NT2/D1 (cell line): ENCODE results near the gene PBX1.

Source experiments
- DNase-seq: peaks from one replicate; pipeline ENCODE4 v3.0.0-alpha.2; 2011; ENCODE audit warnings: low read depth, low spot score
- H3K27me3 ChIP-seq: 2 replicates; pipeline ENCODE4 v1.6.0; 2011; ENCODE audit warnings: mild to moderate bottlenecking; ENCODE audit not compliant: insufficient read length, insufficient read depth
- H3K36me3 ChIP-seq: 2 replicates; pipeline ENCODE4 v1.6.1; 2011; ENCODE audit warnings: mild to moderate bottlenecking, low read length, mixed read lengths; ENCODE audit not compliant: insufficient read depth, insufficient read length
- H3K4me1 ChIP-seq: 2 replicates; pipeline ENCODE4 v1.5.1; 2011; ENCODE audit not compliant: insufficient read depth, insufficient read length
- H3K4me3 ChIP-seq: 2 replicates; pipeline ENCODE4 v1.5.1; 2011; ENCODE audit warnings: low read depth; ENCODE audit not compliant: insufficient read length
- H3K9ac ChIP-seq: 2 replicates; pipeline ENCODE4 v1.6.0; 2011; ENCODE audit warnings: low read depth; ENCODE audit not compliant: insufficient read length
- H3K9me3 ChIP-seq: 2 replicates; pipeline ENCODE4 v1.5.1; 2011; ENCODE audit warnings: mild to moderate bottlenecking, low read length; ENCODE audit not compliant: insufficient read depth
- SUZ12 ChIP-seq: IDR thresholded peaks from 2 replicates; pipeline ENCODE4 v1.6.1; 2011; ENCODE audit not compliant: insufficient read length, insufficient read depth; ENCODE audit errors: extremely low read depth
- YY1 ChIP-seq: IDR thresholded peaks from 2 replicates; pipeline ENCODE4 v1.6.1; 2011; ENCODE audit not compliant: insufficient read length, insufficient read depth
- ZNF274 ChIP-seq: IDR thresholded peaks from 2 replicates; pipeline ENCODE4 v1.6.1; 2011; ENCODE audit warnings: mild to moderate bottlenecking, low read depth, low read length

Gene PBX1

DNA sequence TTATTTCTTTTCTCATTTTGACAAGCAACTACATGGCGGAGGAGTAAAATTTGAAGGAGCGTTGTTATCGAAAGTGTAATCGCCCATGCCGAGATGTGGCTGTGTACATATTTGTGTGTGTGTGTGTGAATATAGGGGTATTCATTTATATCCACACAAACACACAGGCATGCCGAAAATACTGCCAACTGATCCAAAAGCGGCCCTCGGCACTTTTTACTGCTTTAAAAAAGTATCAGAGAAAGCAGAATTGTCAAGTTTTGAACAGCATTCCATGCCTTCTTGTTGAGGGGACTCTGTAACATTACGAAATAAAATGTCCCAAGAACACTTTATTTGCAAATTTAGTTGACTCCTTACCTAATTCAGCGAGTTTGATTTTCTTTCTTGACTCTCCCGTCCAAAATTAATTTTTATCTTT is 1.1 kb downstream of the PBX1 start:
- Histone ChIP-seq H3K4me1 (no peaks in the 10 kb centered on the region), H3K36me3 (peaks cover 15% of the 10 kb centered on the region), H3K9me3 (no peaks in the 10 kb centered on the region), H3K4me3 (peak overlapping the region; percentile 92), H3K9ac (peak overlapping the region; percentile 94), H3K27me3 (no peaks in the 10 kb centered on the region)
- DNase-seq, result no peak
- no peak for TF ChIP-seq SUZ12

DNA sequence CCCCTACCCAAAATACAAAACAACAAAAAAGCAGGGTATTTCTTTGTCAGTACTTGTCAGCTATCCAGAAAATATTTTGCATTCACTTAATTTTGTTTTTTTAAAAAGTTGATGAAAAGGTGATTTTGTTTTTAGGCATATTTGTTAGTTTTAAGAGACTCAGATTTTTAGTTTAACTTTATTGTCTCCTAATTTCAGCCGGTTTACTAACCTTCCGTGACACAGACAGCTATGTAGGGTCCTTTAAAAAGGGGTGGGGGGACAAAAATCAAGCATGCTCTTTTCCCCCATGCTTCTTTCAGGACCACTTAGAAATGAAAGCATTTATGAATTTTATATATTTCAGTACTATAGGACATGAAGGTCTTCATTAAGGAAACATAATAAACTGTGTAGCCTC is 1.6 kb downstream of the PBX1 start:
- peak overlapping the region; percentile 94 for H3K9ac ChIP-seq
- H3K9me3 ChIP-seq, result no peaks in the 10 kb centered on the region
- H3K4me1 ChIP-seq, result no peaks in the 10 kb centered on the region
- peaks cover 15% of the 10 kb centered on the region for H3K36me3 ChIP-seq
- TF ChIP-seq ZNF274 (no peak), YY1 (no peak), SUZ12 (no peak)
- no peaks in the 10 kb centered on the region for H3K27me3 ChIP-seq
- peak overlapping the region; percentile 92 for H3K4me3 ChIP-seq
- DNase-seq, result no peak

DNA sequence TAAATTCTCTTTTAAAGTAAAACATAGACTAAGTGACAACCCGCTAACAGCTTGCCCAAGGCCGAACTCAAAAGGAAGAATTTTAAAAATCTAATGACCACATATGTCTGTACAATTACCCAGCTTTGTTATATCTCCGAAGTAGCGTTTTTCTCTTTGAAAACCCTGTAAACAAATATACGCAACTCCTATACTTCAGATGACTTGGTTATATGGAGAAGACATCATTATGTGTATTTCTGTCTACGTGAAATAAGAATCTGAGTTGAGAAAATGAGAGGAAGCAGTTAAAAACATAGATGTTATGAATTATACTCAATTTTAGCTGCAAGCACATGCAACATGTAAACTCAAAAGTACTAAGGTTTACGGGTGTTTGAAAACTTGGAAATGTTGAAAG is 2.0 kb downstream of the PBX1 start:
- peak overlapping the region; percentile 94 for H3K9ac ChIP-seq
- TF ChIP-seq YY1 (no peak), SUZ12 (no peak), ZNF274 (no peak)
- no peaks in the 10 kb centered on the region for H3K4me1 ChIP-seq
- peak overlapping the region; percentile 92 for H3K4me3 ChIP-seq
- DNase-seq, result no peak
- no peaks in the 10 kb centered on the region for H3K9me3 ChIP-seq
- H3K36me3 ChIP-seq, result peaks cover 15% of the 10 kb centered on the region
- H3K27me3 ChIP-seq, result no peaks in the 10 kb centered on the region

DNA sequence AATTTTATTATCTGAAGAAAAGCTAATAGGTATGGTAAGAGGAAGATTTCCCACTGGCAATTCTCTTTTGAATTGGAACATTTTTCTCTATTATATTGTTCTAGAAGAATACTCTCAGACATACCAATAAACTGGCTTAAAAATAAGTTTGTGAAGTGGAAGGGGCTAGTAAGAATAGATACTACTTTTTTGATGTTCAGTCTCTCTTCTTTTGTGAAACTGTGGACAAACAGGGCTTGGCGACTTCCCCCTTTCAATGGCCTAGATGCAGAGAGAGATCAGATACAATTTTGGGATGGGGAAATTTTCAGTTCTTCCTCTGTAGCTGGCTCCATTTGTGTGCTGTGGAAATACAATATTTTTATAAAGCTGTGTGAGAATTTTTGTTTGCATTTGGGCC is 2.5 kb downstream of the PBX1 start:
- H3K27me3 ChIP-seq, result no peaks in the 10 kb centered on the region
- peaks cover 15% of the 10 kb centered on the region for H3K36me3 ChIP-seq
- TF ChIP-seq SUZ12 (no peak), YY1 (no peak), ZNF274 (no peak)
- H3K9ac ChIP-seq, result peak overlapping the region; percentile 94
- no peaks in the 10 kb centered on the region for H3K9me3 ChIP-seq
- DNase-seq, result no peak
- H3K4me1 ChIP-seq, result no peaks in the 10 kb centered on the region
- H3K4me3 ChIP-seq, result peak overlapping the region; percentile 92

DNA sequence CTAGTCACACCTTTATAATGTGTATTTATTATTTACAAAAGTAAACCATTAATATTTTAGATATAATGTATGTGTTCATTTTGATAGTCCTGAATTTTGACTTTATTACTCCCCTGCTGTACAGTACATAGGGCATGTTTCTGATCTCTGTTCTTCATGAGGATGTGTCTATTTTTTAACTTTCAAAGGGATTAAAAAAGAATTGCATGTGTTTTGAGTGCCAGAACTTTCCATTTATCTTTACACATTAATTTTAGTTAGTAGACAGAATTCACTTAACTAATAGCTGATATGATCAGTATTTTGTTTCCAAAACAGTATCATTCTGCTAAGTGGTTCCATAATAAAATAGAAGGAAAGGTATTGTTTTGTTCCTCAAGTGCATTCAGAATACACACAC is 3.1 kb downstream of the PBX1 start:
- peaks cover 15% of the 10 kb centered on the region for H3K36me3 ChIP-seq
- no peak for DNase-seq
- peak overlapping the region; percentile 92 for H3K4me3 ChIP-seq
- H3K27me3 ChIP-seq, result no peaks in the 10 kb centered on the region
- no peaks in the 10 kb centered on the region for H3K4me1 ChIP-seq
- no peaks in the 10 kb centered on the region for H3K9me3 ChIP-seq
- no peak for TF ChIP-seq ZNF274
- no peak for TF ChIP-seq YY1
- no peak for TF ChIP-seq SUZ12
- H3K9ac ChIP-seq, result no peak overlapping the region

DNA sequence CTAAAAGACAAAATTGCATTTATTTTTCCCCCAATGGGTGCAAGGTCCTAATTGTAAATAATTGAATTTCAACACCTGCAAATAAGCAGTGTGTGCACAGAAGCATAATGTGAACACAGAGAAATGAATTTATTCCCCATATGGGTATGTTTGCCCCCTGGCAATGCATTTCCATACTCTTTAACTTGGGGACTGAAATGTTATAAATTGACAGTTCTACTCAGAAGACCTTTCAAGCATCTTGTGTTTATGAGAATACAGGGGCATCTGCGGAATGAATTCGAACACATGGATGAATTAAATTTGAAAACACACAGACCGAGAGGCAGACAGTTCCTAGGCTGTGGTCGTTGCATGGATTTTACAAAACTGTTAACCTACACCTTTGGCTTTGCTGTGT is 3.5 kb downstream of the PBX1 start:
- no peak for TF ChIP-seq ZNF274
- TF ChIP-seq YY1, result no peak
- TF ChIP-seq SUZ12, result no peak
- no peak for DNase-seq
- Histone ChIP-seq H3K9me3 (no peaks in the 10 kb centered on the region), H3K4me1 (no peaks in the 10 kb centered on the region), H3K9ac (peak overlapping the region; percentile 43), H3K4me3 (peak overlapping the region; percentile 92), H3K27me3 (no peaks in the 10 kb centered on the region), H3K36me3 (peaks cover 15% of the 10 kb centered on the region)

DNA sequence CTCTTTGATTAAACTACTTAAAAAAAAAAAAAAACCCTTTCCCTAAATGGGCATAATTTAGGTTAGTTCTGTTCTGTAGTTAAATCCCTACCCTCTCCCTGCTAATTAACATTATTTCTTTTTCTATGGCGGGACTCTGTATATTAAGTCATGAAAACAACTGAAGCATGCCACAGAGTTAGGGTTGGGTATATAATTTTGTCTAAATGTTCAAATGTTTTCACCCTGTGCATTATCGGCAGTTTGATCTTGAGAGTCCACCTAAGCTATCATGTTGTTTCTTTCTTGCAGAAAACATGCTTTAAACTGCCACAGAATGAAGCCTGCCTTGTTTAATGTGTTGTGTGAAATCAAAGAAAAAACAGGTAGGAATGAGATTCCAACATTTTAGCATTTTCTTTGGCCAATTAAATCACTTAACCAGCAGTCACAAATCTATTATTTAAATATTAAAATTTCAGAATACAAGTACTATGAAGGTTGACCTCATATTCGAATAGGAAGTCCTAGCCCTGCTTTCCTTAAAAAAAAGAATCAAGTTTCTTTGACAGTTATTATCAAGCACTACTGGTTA is 4.0 kb downstream of the PBX1 start:
- H3K4me3 ChIP-seq, result peak overlapping the region; percentile 92
- H3K4me1 ChIP-seq, result no peaks in the 10 kb centered on the region
- no peaks in the 10 kb centered on the region for H3K9me3 ChIP-seq
- no peak for TF ChIP-seq SUZ12
- no peak for TF ChIP-seq YY1
- TF ChIP-seq ZNF274, result no peak
- peak overlapping the region; percentile 43 for H3K9ac ChIP-seq
- H3K36me3 ChIP-seq, result peaks cover 20% of the 10 kb centered on the region
- H3K27me3 ChIP-seq, result no peaks in the 10 kb centered on the region
- no peak for DNase-seq

DNA sequence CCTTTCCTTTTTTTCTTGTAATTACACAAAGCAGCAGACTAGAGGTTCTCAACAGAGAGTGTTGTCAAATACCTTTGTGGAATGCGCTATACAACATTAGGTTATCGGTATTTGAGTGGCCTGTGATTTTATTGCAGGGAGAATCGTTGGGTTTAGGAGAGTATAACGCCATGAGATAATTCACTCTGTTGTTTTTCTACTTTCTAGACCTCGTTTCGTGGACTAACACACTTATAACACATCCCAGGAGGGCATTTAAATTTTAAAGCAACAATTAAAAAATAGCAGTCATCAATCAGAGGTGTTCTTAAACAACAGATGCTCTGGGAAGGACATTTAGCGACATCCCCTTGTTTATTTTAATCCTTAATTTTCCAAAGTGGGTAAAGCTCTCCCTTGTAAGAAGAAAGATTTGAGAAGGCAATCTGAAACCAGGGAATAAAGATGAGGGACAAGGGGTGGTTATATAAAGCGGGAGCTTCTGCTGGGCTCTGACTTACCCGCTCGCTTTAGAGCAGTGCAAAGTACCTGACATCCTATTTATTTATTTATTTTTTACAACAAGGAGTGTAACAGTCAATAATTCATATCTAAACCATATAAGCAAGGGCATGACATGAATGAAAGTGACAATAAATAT is 4.9 kb downstream of the PBX1 start:
- no peak overlapping the region for H3K4me3 ChIP-seq
- DNase-seq, result no peak
- no peaks in the 10 kb centered on the region for H3K27me3 ChIP-seq
- H3K36me3 ChIP-seq, result peaks cover 21% of the 10 kb centered on the region
- no peak for TF ChIP-seq ZNF274
- no peak for TF ChIP-seq SUZ12
- no peak for TF ChIP-seq YY1
- H3K9me3 ChIP-seq, result no peaks in the 10 kb centered on the region
- H3K9ac ChIP-seq, result no peak overlapping the region
- H3K4me1 ChIP-seq, result no peaks in the 10 kb centered on the region
